Measurements from ENCODE around the gene SPOCK2. TPM values are rescaled to one million over a fixed set of nuclear protein-coding genes. Genes with fewer than 3 reads are reported as not detected.

SPOCK2 gene
- total RNA-seq, 1 donor, result 0.36 TPM

GRCh38 chr10:72027498-72027897 is 60.9 kb downstream of the SPOCK2 start:
- peak; percentile 54 for DNase-seq (ENCODE audit: low read depth)
- TF ChIP-seq CTCF (IDR thresholded peaks at IDR 0.05; ENCODE audit: insufficient read depth, low read length), result no peak
- no peak overlapping the region for H3K4me3 ChIP-seq (ENCODE audit: low read depth, low read length)

GRCh38 chr10:72026278-72027111 is 61.9 kb downstream of the SPOCK2 start:
- DNase-seq (ENCODE audit: low read depth), result peak; percentile 76
- H3K4me3 ChIP-seq (ENCODE audit: low read depth, low read length), result no peak overlapping the region
- TF ChIP-seq CTCF (IDR thresholded peaks at IDR 0.05; ENCODE audit: insufficient read depth, low read length), result no peak

- no peak for TF ChIP-seq CTCF (IDR thresholded peaks at IDR 0.05; ENCODE audit: insufficient read depth, low read length)
- DNase-seq (ENCODE audit: low read depth), result no peak
- H3K4me3 ChIP-seq (ENCODE audit: low read depth, low read length), result no peak overlapping the region
These were observed 62.5 kb downstream of the SPOCK2 start for GRCh38 chr10:72025832-72026231.

GRCh38 chr10:72025400-72025799 is 63.0 kb downstream of the SPOCK2 start:
- TF ChIP-seq CTCF (IDR thresholded peaks at IDR 0.05; ENCODE audit: insufficient read depth, low read length), result no peak
- no peak overlapping the region for H3K4me3 ChIP-seq (ENCODE audit: low read depth, low read length)
- no peak for DNase-seq (ENCODE audit: low read depth)

GRCh38 chr10:72024596-72024995 is 63.8 kb downstream of the SPOCK2 start:
- TF ChIP-seq CTCF (IDR thresholded peaks at IDR 0.05; ENCODE audit: insufficient read depth, low read length), result no peak
- DNase-seq (ENCODE audit: low read depth), result no peak
- no peak overlapping the region for H3K4me3 ChIP-seq (ENCODE audit: low read depth, low read length)

- no peak overlapping the region for H3K4me3 ChIP-seq (ENCODE audit: low read depth, low read length)
- TF ChIP-seq CTCF (IDR thresholded peaks at IDR 0.05; ENCODE audit: insufficient read depth, low read length), result no peak
- DNase-seq (ENCODE audit: low read depth), result no peak
These were observed 66.1 kb downstream of the SPOCK2 start for GRCh38 chr10:72022228-72022627.
